Measurements from ENCODE around the gene BANF1.

The BANF1 gene, protein sequence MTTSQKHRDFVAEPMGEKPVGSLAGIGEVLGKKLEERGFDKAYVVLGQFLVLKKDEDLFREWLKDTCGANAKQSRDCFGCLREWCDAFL

DNA sequence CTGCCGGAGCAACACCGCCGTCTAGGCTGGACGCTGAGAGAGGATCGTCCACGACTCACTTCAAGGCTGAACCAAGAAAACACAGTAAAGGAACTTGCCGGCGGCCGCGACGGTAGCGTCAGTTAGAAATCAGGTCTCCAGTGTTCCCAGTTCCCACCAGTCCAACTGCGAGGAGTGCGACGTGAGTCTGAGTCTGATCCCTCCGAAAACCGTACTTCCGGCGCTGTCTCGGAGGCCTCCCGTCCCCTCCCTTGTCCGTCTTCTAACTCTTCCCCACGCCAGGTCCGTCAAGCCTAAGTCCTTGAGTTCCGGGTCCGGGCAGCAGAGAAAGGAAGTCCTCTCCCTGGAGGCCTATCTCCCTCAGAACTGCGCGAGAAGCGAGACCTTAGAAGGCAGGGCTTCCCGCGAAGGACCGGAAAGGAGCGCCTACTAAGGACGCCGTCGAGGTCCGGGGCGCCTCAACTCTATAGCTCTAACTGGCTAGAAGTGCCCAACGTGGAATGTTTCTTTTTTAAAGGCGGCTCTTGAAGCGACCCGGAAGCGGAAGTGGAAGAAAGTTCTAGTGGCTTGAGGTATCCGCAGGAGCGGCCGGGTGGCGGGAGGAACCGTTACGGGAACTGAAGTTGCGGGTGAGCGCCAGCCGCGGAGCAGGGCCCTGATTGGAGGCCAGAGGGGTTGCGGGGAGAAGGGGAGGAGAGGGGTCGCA lies at the start of gene BANF1, which contains the start of gene EIF1AD:
BANF1 (plus strand) TSS at position 562 of the 706 bp plus-strand sequence. CDS start 748 bp downstream, outside the sequence.
EIF1AD (minus strand) TSS at position 216 of the 706 bp plus-strand sequence. CDS start 1,768 bp downstream, outside the sequence.
- peak; percentile 95 for DNase-seq

- no peak for DNase-seq
Observed at GRCh38 chr11:65953471-65953870, 48.8 kb upstream of the BANF1 start.

DNA sequence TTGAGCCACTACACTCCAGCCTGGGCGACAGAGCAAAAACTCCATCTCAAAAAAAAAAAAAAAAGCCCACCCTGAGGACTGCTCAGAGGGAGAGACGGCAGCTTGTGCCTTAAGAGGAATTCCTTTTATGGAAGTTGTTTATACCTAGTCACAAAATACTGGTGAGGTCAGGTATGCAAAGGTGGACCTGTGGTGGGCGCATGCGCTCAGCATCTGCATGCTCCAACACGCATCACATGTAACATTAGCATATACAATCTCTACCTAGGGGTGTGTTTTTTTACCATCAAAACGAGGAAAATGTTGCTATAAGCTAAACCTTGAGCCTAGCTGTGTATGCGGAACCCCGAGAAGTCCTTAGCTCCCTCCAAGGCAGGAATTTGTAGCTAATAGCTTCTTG lies 47.5 kb upstream of the BANF1 start:
- no peak for DNase-seq

GRCh38 chr11:65958291-65958690 lies 44.0 kb upstream of the BANF1 start:
- no peak for DNase-seq

GRCh38 chr11:65958774-65959420 lies 43.4 kb upstream of the BANF1 start:
- DNase-seq, result no peak

DNA sequence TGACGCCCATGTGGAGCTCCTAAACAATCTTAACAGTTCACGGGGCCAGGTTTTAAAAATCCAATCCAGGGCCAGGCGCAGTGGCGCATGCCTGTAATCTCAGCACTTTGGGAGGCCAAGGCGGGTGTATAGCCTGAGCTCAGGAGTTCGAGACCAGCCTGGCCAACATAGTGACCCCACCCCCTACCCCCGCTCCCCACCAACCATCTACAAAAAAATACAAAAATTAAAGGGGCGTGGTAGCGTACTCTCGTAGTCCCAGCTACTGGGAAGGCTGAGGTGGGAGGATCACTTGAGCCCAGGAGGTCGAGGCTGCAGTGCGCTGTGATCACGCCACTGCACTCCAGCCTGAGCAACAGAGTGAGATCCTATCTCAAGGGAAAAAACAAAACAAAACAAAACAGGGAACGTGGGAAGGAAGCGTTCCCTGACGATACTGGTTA lies 41.5 kb upstream of the BANF1 start:
- no peak for DNase-seq

DNA sequence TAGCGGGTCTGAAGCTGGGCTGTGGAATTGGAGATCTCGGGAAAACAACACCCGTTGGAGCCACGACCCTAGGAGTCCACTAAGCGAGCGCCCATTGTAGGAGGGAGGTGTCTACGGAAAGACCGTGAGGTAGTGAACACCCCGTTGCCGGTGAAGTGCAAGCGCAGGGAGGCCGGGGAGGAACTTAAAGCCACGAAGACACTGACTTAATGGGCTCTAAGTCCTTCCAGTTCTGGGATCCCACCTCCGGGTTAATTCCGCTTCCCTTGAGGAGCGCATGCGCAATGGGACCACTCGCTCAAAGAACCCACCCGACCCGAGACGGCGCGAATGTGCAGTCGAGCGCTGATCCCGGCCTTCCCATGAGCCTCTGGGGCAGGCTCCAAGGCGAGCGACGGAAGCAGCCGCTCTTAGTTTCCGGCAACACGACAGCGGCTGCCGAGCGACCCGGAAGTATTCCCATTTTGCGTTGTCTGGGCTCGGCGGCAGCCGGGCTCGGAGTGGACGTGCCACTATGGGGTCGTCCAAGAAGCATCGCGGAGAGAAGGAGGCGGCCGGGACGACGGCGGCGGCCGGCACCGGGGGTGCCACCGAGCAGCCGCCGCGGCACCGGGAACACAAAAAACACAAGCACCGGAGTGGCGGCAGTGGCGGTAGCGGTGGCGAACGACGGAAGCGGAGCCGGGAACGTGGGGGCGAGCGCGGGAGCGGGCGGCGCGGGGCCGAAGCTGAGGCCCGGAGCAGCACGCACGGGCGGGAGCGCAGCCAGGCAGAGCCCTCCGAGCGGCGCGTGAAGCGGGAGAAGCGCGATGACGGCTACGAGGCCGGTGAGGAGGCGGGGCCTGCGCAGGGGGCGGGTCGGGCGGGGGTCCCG lies 40.8 kb upstream of the BANF1 start, which contains the start of gene SART1:
SART1 (plus strand) TSS at position 468 of the 874 bp plus-strand sequence; CDS start at position 515, 47 bp downstream.
- DNase-seq, result peak; percentile 99

- DNase-seq, result no peak
Observed at GRCh38 chr11:65962141-65962564, 40.1 kb upstream of the BANF1 start.

DNA sequence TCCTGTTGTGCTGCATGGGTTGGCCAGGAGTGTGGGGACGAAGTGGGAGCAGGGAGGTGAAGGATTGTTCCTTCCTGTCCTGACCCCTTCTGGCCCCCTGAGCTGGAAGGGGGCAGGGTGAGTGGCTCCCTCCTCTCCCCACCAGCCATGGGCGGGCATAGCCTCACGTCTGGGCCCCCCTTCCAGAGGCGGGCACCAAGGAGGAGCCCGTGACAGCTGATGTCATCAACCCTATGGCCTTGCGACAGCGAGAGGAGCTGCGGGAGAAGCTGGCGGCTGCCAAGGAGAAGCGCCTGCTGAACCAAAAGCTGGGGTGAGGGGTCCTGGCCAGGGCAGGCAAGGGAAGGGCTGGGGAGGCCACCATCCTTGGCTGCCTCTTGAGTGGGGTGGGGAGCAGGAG lies 37.4 kb upstream of the BANF1 start:
- DNase-seq, result no peak

- DNase-seq, result no peak
Observed at GRCh38 chr11:65965986-65966762, 36.1 kb upstream of the BANF1 start.

DNA sequence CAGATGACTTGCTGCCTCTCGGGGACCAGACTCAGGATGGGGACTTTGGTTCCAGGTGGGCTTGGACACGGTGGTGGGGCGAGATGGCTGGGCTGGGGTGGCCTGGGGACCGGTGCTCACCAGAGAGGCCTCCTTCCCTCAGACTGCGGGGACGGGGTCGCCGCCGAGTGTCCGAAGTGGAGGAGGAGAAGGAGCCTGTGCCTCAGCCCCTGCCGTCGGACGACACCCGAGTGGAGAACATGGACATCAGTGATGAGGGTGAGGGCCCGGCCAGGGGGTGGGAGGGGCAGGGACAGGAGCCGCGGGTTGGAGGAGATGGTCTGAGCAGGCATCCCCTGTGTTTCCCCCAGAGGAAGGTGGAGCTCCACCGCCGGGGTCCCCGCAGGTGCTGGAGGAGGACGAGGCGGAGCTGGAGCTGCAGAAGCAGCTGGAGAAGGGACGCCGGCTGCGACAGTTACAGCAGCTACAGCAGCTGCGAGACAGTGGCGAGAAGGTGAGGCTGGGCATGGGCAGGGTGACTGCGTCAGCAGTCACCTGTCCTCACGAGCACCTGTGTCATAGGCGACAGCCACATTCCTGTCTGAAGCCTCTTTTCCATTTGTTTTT lies 34.9 kb upstream of the BANF1 start:
- DNase-seq, result no peak

DNA sequence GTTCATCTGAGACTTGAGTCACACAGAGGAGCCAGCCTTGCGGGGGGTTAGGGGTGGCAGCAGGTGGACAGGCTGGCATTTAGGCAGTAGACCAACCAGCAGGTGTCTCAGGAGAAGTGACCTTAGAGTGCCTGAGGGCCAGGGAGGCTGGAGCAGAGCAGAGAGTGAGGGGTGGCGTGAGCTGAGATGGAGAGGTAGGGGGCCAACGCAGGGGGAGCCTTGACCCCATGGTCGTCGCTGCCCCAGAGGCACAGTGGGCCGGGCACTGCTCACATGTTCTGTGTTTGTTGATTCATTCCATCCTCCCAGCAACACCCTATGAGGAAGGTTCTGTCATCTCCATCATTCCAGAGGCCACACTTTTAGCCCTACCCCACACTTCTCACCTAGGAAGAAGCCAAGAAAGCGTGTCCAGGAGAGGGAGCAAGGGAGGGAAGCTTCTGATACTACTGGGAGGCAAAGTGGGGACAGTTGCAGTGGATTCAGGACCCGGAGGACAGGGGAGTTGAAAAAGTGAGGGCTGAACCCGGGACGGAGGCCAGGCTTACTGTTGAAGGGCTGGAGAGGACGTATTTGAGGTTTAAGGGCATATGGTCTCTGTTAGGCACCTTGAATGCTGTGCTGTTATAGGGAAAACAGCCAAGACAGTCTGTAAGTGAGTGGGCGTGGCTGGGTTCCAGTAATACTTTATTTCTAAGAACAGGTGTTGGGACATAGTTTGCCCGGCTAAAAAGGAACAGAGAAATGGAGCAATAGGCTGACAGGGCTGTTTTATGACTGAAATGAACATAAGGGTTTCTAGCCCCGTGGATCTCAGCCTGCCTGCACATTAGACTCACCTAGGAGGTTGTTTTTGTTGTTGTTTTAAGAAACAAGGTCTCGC lies 33.5 kb upstream of the BANF1 start:
- DNase-seq, result no peak

DNA sequence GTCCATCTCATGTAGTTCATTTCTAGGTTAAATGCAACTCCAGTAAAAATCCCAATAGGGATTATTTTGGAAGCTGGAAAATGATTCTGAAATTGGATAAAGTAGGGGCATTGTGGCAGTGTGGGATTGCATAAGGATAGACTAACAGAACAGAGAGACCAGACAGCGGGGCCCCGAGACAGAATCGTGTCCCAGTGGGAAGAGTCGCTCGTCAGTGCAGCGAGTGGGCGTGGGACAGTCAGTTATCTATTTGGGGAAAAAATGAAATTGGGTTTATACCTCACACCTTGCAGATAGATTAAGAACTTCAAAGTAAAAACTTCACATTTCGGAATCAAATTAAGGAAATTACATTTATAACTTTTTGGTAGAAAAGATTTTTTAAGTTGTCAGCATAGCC lies 30.2 kb upstream of the BANF1 start:
- no peak for DNase-seq

- no peak for DNase-seq
Observed at GRCh38 chr11:65973439-65974110, 28.7 kb upstream of the BANF1 start.

DNA sequence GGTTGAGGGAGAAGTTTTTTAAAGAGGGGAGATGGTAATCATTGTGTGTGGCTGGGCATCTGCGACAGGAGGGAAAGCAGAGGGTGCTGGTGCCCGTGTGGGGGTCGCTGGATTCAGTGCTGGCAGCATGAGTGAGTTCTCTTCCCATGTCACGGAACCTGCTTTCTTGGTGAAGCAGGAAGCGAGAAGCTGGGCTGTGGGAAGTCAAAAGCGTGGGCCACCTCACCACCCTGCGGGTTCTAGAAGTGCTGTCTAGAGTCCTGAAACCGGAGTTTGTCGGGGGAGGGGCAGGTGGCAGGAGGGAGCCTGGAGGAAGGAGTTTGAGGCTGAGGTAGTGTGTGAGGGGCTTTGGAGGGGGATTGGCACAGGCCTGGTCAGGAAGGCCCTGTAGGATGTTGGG lies 26.5 kb upstream of the BANF1 start:
- no peak for DNase-seq

DNA sequence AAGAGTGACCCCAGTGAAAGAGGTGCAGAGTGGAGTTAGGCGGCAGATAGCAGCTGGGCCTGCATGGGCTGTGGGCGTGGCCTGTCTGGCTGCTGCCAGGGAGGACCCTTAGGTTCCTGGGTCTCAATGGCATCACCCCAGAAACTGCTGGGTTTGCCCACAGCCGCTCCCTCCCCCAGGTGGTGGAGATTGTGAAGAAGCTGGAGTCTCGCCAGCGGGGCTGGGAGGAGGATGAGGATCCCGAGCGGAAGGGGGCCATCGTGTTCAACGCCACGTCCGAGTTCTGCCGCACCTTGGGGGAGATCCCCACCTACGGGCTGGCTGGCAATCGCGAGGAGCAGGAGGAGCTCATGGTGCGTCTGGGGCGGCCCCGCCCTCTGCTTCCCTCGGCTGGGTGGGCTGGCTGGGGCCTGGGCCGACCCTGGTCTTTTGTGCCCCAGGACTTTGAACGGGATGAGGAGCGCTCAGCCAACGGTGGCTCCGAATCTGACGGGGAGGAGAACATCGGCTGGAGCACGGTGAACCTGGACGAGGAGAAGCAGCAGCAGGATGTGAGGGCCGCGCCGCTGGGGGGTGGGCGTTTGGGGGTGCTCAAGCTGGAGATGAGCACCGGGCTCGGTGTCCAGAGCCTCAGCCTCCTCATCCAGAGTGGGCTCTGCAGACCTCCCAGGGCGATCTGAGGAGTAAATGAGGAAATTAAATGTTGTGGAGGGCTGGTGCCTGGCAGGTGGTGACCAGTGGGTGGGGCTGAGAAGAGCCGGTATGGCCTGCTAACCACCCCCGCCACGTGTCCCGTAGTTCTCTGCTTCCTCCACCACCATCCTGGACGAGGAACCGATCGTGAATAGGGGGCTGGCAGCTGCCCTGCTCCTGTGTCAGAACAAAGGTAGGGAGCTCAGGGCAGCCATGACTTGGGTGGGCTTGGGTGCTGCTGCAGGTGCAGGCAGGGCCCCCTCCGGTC lies 25.8 kb upstream of the BANF1 start:
- DNase-seq, result no peak

DNA sequence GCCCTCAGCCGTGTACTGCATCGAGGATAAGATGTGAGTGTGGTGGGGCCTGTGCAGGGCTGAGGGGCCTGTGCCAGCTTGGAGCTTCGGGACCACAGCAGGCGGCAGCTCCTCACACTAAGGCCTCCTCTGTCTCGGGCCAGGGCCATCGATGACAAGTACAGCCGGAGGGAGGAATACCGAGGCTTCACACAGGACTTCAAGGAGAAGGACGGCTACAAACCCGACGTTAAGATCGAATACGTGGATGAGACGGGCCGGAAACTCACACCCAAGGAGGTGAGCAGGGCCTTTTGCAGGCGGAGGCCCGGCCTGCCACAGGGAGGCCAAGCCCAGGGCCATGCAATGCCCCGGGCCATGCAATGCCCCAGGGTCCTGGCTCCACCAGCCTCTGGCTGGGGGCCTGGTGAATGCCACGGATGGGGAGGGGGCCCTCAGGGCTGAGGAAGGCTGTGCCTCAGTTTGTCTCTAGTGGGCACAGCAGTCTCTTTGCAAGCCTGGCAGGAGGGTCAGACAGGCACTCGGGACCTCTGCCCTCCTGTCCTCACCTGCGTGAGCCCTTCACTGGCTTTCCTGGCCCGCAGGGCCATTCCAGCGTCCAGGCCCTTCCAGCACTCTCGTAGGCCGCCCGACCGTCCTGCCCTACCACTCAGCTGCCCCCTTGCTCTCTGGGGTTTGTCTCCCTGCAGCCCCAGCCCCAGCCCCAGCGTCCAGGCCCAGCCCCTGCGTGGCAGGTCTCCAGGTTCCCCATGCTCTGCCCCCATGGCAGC lies 24.5 kb upstream of the BANF1 start:
- no peak for DNase-seq
